HEK293 (cell line): ENCODE measurements around the gene TNIK.

Experiments used
- CTCF ChIA-PET: fragments of 350-600 bp; formaldehyde crosslinking; extraction: SDS; loops from one replicate; lab custom pipeline; 2021; ENCODE audit warnings: antibody characterized with exemption; lab: Yijun Ruan, JAX
- POLR2A ChIA-PET: fragments of 300-600 bp; formaldehyde crosslinking; extraction: SDS; loops from one replicate; lab custom pipeline; 2020; ENCODE audit warnings: antibody characterized with exemption, inconsistent platforms; lab: Yijun Ruan, JAX
- H3K27ac ChIP-seq: fragments of 200-500 bp; sonication (Bioruptor generic); 2 replicates; pipeline ENCODE4 v1.5.1; 2014; ENCODE audit warnings: low read depth, low read length, control low read depth, inconsistent platforms; ENCODE audit errors: extremely low read depth
- H3K36me3 ChIP-seq, 2 experiments: fragments of 200-500 bp in 1 of 2; sonication (Bioruptor generic) in 1 of 2; 1 replicate in 1 of 2; 2 replicates in 1 of 2; pipeline ENCODE4 v1.5.1; 2014 to 2017; ENCODE audit warnings: inconsistent platforms in 2 of 2, low read length in 2 of 2; ENCODE audit not compliant: control insufficient read depth in 2 of 2, insufficient read depth in 1 of 2
- H3K4me1 ChIP-seq: fragments of 200-500 bp; sonication (Bioruptor generic); 2 replicates; pipeline ENCODE4 v1.5.1; 2014; ENCODE audit warnings: mild to moderate bottlenecking, low read length, inconsistent platforms; ENCODE audit not compliant: control insufficient read depth, insufficient read depth
- H3K4me3 ChIP-seq: 2 replicates; pipeline ENCODE4 v1.5.1; 2011; ENCODE audit warnings: low read depth, mild to moderate bottlenecking, control low read depth, low read length, moderate library complexity
- H3K9me3 ChIP-seq: fragments of 200-500 bp; sonication (Bioruptor generic); 2 replicates; pipeline ENCODE4 v1.5.1; 2014; ENCODE audit warnings: low read depth, low read length, inconsistent platforms; ENCODE audit not compliant: control insufficient read depth, insufficient read depth
- BCL11B ChIP-seq: fragments of 450-650 bp; formaldehyde crosslinking; IDR thresholded peaks from 2 replicates; pipeline ENCODE4 v1.5.1; 2016; ENCODE audit warnings: low read depth, missing biosample characterization, missing genetic modification characterization
- HOXD13 ChIP-seq: sonication (generic); formaldehyde crosslinking; IDR thresholded peaks from 2 replicates; pipeline ENCODE4 v1.8.0; 2022; ENCODE audit warnings: missing genetic modification reagents, borderline replicate concordance
- KLF8 ChIP-seq: fragments of 450-650 bp; formaldehyde crosslinking; IDR thresholded peaks from 2 replicates; pipeline ENCODE4 v1.5.1; 2016; ENCODE audit warnings: missing biosample characterization, missing genetic modification characterization
- OVOL3 ChIP-seq: fragments of 450-650 bp; formaldehyde crosslinking; IDR thresholded peaks from 2 replicates; pipeline ENCODE4 v1.5.1; 2016; ENCODE audit warnings: missing biosample characterization, missing genetic modification characterization
- RBAK ChIP-seq: fragments of 450-650 bp; formaldehyde crosslinking; IDR thresholded peaks from 2 replicates; pipeline ENCODE4 v1.5.1; 2016; ENCODE audit warnings: missing biosample characterization, missing genetic modification characterization
- REPIN1 ChIP-seq: fragments of 450-650 bp; formaldehyde crosslinking; IDR thresholded peaks from 2 replicates; pipeline ENCODE4 v1.5.1; 2017; ENCODE audit warnings: missing biosample characterization, missing genetic modification characterization, low read depth
- ZNF112 ChIP-seq: fragments of 450-650 bp; formaldehyde crosslinking; IDR thresholded peaks from 2 replicates; pipeline ENCODE4 v1.5.0; 2017; ENCODE audit warnings: missing biosample characterization, missing genetic modification characterization
- ZNF140 ChIP-seq: fragments of 450-650 bp; formaldehyde crosslinking; IDR thresholded peaks from 2 replicates; pipeline ENCODE4 v1.5.1; 2016; ENCODE audit warnings: missing biosample characterization, missing genetic modification characterization
- ZNF223 ChIP-seq: fragments of 450-650 bp; formaldehyde crosslinking; IDR thresholded peaks from 2 replicates; pipeline ENCODE4 v1.5.1; 2016; ENCODE audit warnings: missing biosample characterization, missing genetic modification characterization
- ZNF23 ChIP-seq: fragments of 450-650 bp; formaldehyde crosslinking; IDR thresholded peaks from 2 replicates; pipeline ENCODE4 v1.5.1; 2016; ENCODE audit warnings: missing biosample characterization, missing genetic modification characterization, borderline replicate concordance
- ZNF473 ChIP-seq: fragments of 450-650 bp; formaldehyde crosslinking; IDR thresholded peaks from 2 replicates; pipeline ENCODE4 v1.5.1; 2017; ENCODE audit warnings: missing biosample characterization, missing genetic modification characterization
- ZNF549 ChIP-seq: fragments of 450-650 bp; IDR thresholded peaks from 2 replicates; pipeline ENCODE4 v1.5.1; 2018; ENCODE audit warnings: missing biosample characterization, missing genetic modification characterization, mild to moderate bottlenecking, inconsistent platforms, moderate library complexity
- ZNF623 ChIP-seq: fragments of 450-650 bp; formaldehyde crosslinking; IDR thresholded peaks from 2 replicates; pipeline ENCODE4 v1.5.1; 2016; ENCODE audit warnings: missing biosample characterization, missing genetic modification characterization
- ZNF626 ChIP-seq: fragments of 450-650 bp; sonication (Bioruptor Pico); formaldehyde crosslinking; IDR thresholded peaks from 2 replicates; pipeline ENCODE4 v1.5.1; 2018; ENCODE audit warnings: missing biosample characterization, missing genetic modification characterization, inconsistent platforms
- ZNF658 ChIP-seq: fragments of 450-650 bp; formaldehyde crosslinking; IDR thresholded peaks from 2 replicates; pipeline ENCODE4; 2016; ENCODE audit warnings: missing biosample characterization, missing genetic modification characterization
- ZNF76 ChIP-seq: fragments of 450-650 bp; formaldehyde crosslinking; IDR thresholded peaks from 2 replicates; pipeline ENCODE4; 2016; ENCODE audit warnings: low read depth, missing biosample characterization, missing genetic modification characterization, borderline replicate concordance
- ZNF830 ChIP-seq: fragments of 450-650 bp; IDR thresholded peaks from 2 replicates; pipeline ENCODE4 v1.5.0; 2018; ENCODE audit warnings: missing biosample characterization, missing genetic modification characterization, low read depth, mild to moderate bottlenecking, moderate library complexity
- ZSCAN16 ChIP-seq: fragments of 450-650 bp; formaldehyde crosslinking; IDR thresholded peaks from 2 replicates; pipeline ENCODE4 v1.5.1; 2016; ENCODE audit warnings: missing biosample characterization, missing genetic modification characterization
- TF ChIP-seq, protein P1 (sequence below): fragments of 450-650 bp; formaldehyde crosslinking; IDR thresholded peaks from 2 replicates; pipeline ENCODE4 v1.5.1; 2016; ENCODE audit warnings: missing biosample characterization, missing genetic modification characterization
- TF ChIP-seq, protein P2 (sequence below): fragments of 450-650 bp; formaldehyde crosslinking; IDR thresholded peaks from 2 replicates; pipeline ENCODE4 v1.5.0; 2017; ENCODE audit warnings: missing biosample characterization, missing genetic modification characterization, borderline replicate concordance
- TF ChIP-seq, protein P3 (sequence below): fragments of 450-650 bp; IDR thresholded peaks from 2 replicates; pipeline ENCODE4 v1.5.1; 2018; ENCODE audit warnings: missing biosample characterization, missing genetic modification characterization
- TF ChIP-seq, protein P4 (sequence below): fragments of 450-650 bp; formaldehyde crosslinking; IDR thresholded peaks from 2 replicates; pipeline ENCODE4 v1.5.1; 2016; ENCODE audit warnings: missing biosample characterization, missing genetic modification characterization

The TNIK gene

DNA sequence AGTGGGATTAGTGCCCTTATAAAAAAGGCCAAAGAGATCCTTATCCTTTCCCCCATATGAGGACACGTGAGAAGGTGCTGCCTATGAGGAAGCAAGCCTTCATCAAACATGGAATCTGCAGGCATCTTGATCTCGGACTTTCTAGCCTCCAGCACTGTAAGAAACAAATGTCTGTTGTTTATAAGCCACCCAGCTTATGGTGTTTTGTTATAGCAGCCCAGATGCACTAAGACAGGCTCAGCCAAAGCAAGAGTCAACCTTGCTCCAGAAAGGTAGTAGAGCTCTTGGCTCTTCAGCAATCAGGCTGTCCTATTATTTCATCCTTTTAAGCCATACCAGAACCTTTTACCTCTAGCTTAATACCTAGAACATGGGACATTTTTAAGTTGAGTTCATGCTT, 12.3 kb upstream of the TNIK start:
- H3K27ac ChIP-seq: no peak overlapping the region
- H3K36me3 ChIP-seq: no peaks in the 10 kb centered on the region
- TF ChIP-seq ZNF112 (tag by site-specific recombination): no peak
- TF ChIP-seq REPIN1 (tag by site-specific recombination): no peak
- no peak for TF ChIP-seq RBAK (tag by site-specific recombination)
- TF ChIP-seq, protein P1, sequence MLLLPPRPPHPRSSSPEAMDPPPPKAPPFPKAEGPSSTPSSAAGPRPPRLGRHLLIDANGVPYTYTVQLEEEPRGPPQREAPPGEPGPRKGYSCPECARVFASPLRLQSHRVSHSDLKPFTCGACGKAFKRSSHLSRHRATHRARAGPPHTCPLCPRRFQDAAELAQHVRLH (tag by site-specific recombination): no peak
- TF ChIP-seq BCL11B: no peak
- TF ChIP-seq ZNF658 (tag by site-specific recombination): no peak
- no peak for TF ChIP-seq ZNF140 (tag by site-specific recombination)
- TF ChIP-seq ZNF626: no peak
- no peak for TF ChIP-seq HOXD13
- TF ChIP-seq ZNF549: no peak
- TF ChIP-seq, protein P2, sequence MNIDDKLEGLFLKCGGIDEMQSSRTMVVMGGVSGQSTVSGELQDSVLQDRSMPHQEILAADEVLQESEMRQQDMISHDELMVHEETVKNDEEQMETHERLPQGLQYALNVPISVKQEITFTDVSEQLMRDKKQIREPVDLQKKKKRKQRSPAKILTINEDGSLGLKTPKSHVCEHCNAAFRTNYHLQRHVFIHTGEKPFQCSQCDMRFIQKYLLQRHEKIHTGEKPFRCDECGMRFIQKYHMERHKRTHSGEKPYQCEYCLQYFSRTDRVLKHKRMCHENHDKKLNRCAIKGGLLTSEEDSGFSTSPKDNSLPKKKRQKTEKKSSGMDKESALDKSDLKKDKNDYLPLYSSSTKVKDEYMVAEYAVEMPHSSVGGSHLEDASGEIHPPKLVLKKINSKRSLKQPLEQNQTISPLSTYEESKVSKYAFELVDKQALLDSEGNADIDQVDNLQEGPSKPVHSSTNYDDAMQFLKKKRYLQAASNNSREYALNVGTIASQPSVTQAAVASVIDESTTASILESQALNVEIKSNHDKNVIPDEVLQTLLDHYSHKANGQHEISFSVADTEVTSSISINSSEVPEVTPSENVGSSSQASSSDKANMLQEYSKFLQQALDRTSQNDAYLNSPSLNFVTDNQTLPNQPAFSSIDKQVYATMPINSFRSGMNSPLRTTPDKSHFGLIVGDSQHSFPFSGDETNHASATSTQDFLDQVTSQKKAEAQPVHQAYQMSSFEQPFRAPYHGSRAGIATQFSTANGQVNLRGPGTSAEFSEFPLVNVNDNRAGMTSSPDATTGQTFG: no peak
- TF ChIP-seq ZNF23 (tag by site-specific recombination): no peak
- TF ChIP-seq, protein P3, sequence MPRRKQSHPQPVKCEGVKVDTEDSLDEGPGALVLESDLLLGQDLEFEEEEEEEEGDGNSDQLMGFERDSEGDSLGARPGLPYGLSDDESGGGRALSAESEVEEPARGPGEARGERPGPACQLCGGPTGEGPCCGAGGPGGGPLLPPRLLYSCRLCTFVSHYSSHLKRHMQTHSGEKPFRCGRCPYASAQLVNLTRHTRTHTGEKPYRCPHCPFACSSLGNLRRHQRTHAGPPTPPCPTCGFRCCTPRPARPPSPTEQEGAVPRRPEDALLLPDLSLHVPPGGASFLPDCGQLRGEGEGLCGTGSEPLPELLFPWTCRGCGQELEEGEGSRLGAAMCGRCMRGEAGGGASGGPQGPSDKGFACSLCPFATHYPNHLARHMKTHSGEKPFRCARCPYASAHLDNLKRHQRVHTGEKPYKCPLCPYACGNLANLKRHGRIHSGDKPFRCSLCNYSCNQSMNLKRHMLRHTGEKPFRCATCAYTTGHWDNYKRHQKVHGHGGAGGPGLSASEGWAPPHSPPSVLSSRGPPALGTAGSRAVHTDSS (tag by site-specific recombination): no peak
- TF ChIP-seq, all 188 proteins: peak for 0
- Histone ChIP-seq H3K9me3 (no peaks in the 10 kb centered on the region), H3K4me3 (no peak overlapping the region), H3K4me1 (no peaks in the 10 kb centered on the region)
- ChIA-PET CTCF (no interaction called here), POLR2A (no interaction called here)

DNA sequence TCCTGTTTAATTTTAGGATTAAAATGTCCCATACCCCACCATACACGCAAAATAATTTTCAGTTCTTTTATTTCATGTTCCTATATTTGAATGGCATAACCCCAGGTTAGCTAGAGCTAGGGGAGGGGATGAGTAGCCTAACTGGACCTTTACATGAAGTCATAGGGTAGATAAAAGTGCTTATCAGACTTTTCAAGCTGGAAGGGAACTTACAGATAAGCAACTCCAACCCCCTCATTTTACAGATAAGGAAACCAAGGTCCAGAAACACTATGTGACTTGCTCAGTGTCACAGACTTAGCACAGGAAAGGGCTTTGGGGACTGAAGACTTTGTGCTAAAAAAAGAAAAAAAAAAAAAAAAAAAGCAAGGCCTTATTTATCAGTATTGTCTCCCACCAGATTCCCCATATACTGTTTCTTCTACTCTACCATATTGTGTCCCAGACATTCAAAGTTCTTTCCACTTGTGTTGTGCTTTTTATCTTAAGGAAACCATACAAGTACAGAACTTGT, 10.6 kb upstream of the TNIK start:
- POLR2A ChIA-PET: no interaction called here
- Histone ChIP-seq H3K36me3 (no peaks in the 10 kb centered on the region), H3K4me1 (no peaks in the 10 kb centered on the region), H3K9me3 (no peaks in the 10 kb centered on the region), H3K4me3 (no peak overlapping the region), H3K27ac (no peak overlapping the region)
- CTCF ChIA-PET: no interaction called here
- TF ChIP-seq, protein P4, sequence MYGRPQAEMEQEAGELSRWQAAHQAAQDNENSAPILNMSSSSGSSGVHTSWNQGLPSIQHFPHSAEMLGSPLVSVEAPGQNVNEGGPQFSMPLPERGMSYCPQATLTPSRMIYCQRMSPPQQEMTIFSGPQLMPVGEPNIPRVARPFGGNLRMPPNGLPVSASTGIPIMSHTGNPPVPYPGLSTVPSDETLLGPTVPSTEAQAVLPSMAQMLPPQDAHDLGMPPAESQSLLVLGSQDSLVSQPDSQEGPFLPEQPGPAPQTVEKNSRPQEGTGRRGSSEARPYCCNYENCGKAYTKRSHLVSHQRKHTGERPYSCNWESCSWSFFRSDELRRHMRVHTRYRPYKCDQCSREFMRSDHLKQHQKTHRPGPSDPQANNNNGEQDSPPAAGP (tag by site-specific recombination): no peak
- TF ChIP-seq ZNF549: no peak
- TF ChIP-seq ZNF830: no peak
- TF ChIP-seq ZNF473 (tag by site-specific recombination): no peak
- TF ChIP-seq ZNF623 (tag by site-specific recombination): no peak
- TF ChIP-seq KLF8 (tag by site-specific recombination): no peak
- TF ChIP-seq OVOL3 (tag by site-specific recombination): no peak
- TF ChIP-seq ZNF223 (tag by site-specific recombination): no peak
- TF ChIP-seq ZNF76: no peak
- TF ChIP-seq ZSCAN16 (tag by site-specific recombination): no peak
